Activated naive CD8-positive, alpha-beta T cell treated with anti-CD3 and anti-CD28 coated beads for 36 hours (primary cell): ENCODE results near the gene ABI3. TPM values are rescaled to one million over a fixed set of nuclear protein-coding genes. Genes with fewer than 3 reads are reported as not detected.
A peak's percentile ranks its signal among the peaks of the same experiment; 100 is the strongest.

Source experiments
- DNase-seq: peaks from one replicate; pipeline ENCODE4 v3.0.0; 2021
- H3K27ac Mint-ChIP-seq: one replicate; pipeline ENCODE4 v1.8.0; 2022; ENCODE audit warnings: mild to moderate bottlenecking, moderate library complexity, mixed read lengths
- H3K27me3 Mint-ChIP-seq: one replicate; pipeline ENCODE4 v1.8.0; 2022; ENCODE audit warnings: mild to moderate bottlenecking, mixed read lengths
- H3K36me3 Mint-ChIP-seq: one replicate; pipeline ENCODE4 v1.8.0; 2021; ENCODE audit warnings: mild to moderate bottlenecking, mixed read lengths
- H3K4me1 Mint-ChIP-seq: one replicate; pipeline ENCODE4 v1.8.0; 2021; ENCODE audit warnings: mixed read lengths
- H3K4me3 Mint-ChIP-seq: one replicate; pipeline ENCODE4 v1.8.0; 2022; ENCODE audit warnings: mild to moderate bottlenecking, moderate library complexity, mixed read lengths
- H3K9me3 Mint-ChIP-seq: one replicate; pipeline ENCODE4 v1.8.0; 2022; ENCODE audit warnings: mixed read lengths
- total RNA-seq, 2 experiments: library from RNA; stranded (reverse); gene quantifications; one replicate each; pipeline ENCODE4 v1.2.3, GENCODE V29; 2021

ABI3 gene
- total RNA-seq, 2 experiments from 2014 or later, result 54.9 to 55.5 TPM

DNA sequence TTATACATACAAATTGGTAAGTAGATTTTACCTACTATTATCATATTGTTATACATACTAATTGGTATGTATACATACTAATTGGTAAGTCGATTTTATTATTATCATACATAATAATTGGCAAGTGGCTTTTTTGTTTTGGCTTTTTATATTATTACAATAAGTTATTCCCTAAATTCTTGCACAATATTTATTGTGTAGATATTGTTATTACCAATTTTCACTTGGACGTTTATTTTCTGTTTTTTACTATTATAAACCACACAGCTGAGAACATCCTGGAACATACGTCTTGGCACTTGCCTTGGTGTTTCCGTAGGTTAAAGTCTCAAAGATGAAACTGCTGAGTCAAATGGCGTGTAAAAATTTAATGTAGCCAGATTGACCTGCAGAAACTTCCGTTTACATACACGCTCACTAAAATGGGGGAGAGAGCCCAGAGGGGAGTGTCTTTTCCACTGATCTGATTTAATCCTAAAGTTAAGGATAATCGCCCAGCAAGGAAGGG lies 19.0 kb upstream of the ABI3 start:
- H3K4me3 Mint-ChIP-seq, result peak overlapping the region; percentile 86
- H3K27ac Mint-ChIP-seq, result peak overlapping the region; percentile 94
- H3K27me3 Mint-ChIP-seq, result peaks cover 10% of the 10 kb centered on the region
- no peak for DNase-seq
- H3K36me3 Mint-ChIP-seq, result no peaks in the 10 kb centered on the region
- no peaks in the 10 kb centered on the region for H3K9me3 Mint-ChIP-seq
- peaks cover 41% of the 10 kb centered on the region for H3K4me1 Mint-ChIP-seq

- Mint-ChIP-seq H3K4me3 (peak overlapping the region; percentile 86), H3K27me3 (peaks cover 10% of the 10 kb centered on the region), H3K9me3 (no peaks in the 10 kb centered on the region), H3K4me1 (peaks cover 41% of the 10 kb centered on the region), H3K36me3 (no peaks in the 10 kb centered on the region), H3K27ac (peak overlapping the region; percentile 94)
- peak; percentile 83 for DNase-seq
Measured at GRCh38 chr17:49191917-49192741, 18.4 kb upstream of the ABI3 start.

GRCh38 chr17:49193513-49194296 lies 16.8 kb upstream of the ABI3 start:
- Mint-ChIP-seq H3K9me3 (no peaks in the 10 kb centered on the region), H3K27ac (peak overlapping the region; percentile 94), H3K27me3 (peaks cover 10% of the 10 kb centered on the region), H3K4me3 (peak overlapping the region; percentile 86), H3K4me1 (peaks cover 41% of the 10 kb centered on the region), H3K36me3 (no peaks in the 10 kb centered on the region)
- DNase-seq, result no peak

DNA sequence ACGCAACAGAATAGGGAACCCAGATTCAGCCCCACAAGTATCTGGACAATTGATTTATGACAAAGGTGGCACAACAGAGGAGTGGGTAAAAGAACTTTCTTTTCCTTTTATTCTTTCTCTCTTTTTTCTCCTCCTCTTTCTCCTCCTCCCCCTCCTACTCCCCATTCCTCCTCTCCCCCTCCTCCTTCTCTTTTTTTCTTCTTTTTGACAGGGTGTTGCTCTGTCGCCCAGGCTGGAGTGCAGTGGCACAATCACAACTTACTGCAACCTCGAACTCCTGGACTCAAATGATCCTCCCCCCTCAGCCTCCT lies 16.3 kb upstream of the ABI3 start:
- DNase-seq, result no peak
- Mint-ChIP-seq H3K36me3 (no peaks in the 10 kb centered on the region), H3K4me3 (peak overlapping the region; percentile 47), H3K27me3 (peaks cover 10% of the 10 kb centered on the region), H3K4me1 (peaks cover 41% of the 10 kb centered on the region), H3K27ac (no peak overlapping the region), H3K9me3 (no peaks in the 10 kb centered on the region)

GRCh38 chr17:49195751-49196150 lies 14.8 kb upstream of the ABI3 start:
- Mint-ChIP-seq H3K27me3 (peaks cover 10% of the 10 kb centered on the region), H3K4me3 (no peak overlapping the region), H3K27ac (peak overlapping the region; percentile 9), H3K4me1 (peaks cover 39% of the 10 kb centered on the region), H3K9me3 (no peaks in the 10 kb centered on the region), H3K36me3 (no peaks in the 10 kb centered on the region)
- no peak for DNase-seq

DNA sequence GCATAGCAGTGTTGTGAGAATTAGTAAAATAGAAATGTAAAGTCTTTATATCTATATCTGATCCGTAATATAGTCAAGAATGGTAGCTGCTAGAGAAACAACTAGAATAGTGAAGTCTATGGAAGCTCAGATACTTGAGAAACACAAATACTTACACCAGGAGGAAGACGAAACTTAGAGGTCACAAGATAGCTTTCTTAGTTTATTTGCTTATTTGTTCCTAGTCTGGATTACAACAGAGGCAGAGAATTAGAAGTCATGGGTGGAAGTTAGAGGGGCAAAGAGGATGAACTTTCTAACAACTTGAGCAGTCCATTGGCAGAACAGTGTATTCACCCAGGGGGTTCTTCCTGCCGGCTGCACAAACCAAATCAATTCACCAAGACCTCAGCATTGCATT lies 14.0 kb upstream of the ABI3 start:
- no peaks in the 10 kb centered on the region for H3K9me3 Mint-ChIP-seq
- H3K4me1 Mint-ChIP-seq, result peaks cover 36% of the 10 kb centered on the region
- DNase-seq, result no peak
- H3K27ac Mint-ChIP-seq, result no peak overlapping the region
- H3K27me3 Mint-ChIP-seq, result peaks cover 10% of the 10 kb centered on the region
- H3K4me3 Mint-ChIP-seq, result no peak overlapping the region
- H3K36me3 Mint-ChIP-seq, result no peaks in the 10 kb centered on the region

DNA sequence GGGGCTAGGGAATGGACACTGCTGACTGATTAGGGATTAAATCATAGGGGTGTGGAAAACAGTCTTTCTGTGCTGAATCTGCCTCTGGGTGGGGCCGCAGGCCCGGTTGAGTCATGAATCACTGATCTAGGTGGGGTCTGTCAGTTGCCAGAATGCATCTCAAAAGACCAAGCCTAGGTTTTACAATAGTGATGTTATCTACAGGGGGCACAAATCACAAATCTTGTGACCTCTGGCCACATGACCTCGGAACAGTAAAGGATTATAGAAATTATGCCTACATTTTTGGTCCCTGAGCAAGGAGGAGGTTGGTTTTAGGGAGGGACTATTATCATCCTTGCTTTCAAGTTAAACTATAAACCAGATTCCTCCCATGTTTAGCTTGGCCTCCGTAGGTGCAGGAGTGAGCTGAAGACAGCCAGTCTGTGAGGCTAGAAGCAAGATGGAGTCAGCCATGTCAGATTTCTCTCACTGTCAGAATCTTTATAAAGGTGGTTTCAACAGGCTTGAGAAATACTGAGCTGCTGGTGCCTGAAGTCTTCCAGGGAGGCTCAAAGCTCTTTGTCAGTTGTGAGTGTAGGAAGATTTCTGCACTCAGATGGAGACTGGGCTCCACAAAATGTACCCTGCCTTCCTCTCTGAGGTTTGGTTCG lies 13.0 kb upstream of the ABI3 start:
- no peak for DNase-seq
- H3K27ac Mint-ChIP-seq, result no peak overlapping the region

DNA sequence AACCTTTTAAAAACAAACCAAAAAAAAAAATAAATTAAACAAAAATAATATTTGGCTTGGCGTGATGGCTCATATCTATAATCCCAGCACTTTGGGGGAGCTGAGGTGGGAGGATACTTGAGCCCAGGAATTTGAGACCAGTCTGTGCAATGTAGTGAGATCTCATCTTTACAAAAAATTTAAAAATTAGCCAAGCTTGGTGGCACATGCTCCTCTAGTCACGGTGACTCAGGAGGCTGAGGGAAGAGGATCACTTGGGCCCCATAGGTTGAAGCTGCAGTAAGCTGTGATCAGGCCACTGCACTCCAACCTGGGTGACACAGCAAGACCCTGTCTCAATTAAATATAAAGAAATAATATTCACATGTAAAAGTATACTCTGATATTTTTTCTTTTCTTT lies 12.3 kb upstream of the ABI3 start:
- DNase-seq, result no peak
- H3K27ac Mint-ChIP-seq, result no peak overlapping the region
- no peaks in the 10 kb centered on the region for H3K27me3 Mint-ChIP-seq

More for the DNA sequence above, 13.0 kb upstream of the ABI3 start:
- Mint-ChIP-seq H3K9me3 (no peaks in the 10 kb centered on the region), H3K4me3 (no peak overlapping the region), H3K27me3 (peaks cover 3% of the 10 kb centered on the region), H3K36me3 (peaks cover 5% of the 10 kb centered on the region), H3K4me1 (peaks cover 28% of the 10 kb centered on the region)

GRCh38 chr17:49200423-49201083 lies 10.0 kb upstream of the ABI3 start:
- H3K9me3 Mint-ChIP-seq, result no peaks in the 10 kb centered on the region
- DNase-seq, result no peak
- peaks cover 5% of the 10 kb centered on the region for H3K4me1 Mint-ChIP-seq
- H3K27me3 Mint-ChIP-seq, result no peaks in the 10 kb centered on the region
- no peak overlapping the region for H3K27ac Mint-ChIP-seq
- peaks cover 6% of the 10 kb centered on the region for H3K36me3 Mint-ChIP-seq
- no peak overlapping the region for H3K4me3 Mint-ChIP-seq

More for the DNA sequence above, 12.3 kb upstream of the ABI3 start:
- H3K4me1 Mint-ChIP-seq, result peaks cover 23% of the 10 kb centered on the region
- no peak overlapping the region for H3K4me3 Mint-ChIP-seq
- H3K9me3 Mint-ChIP-seq, result no peaks in the 10 kb centered on the region
- peaks cover 6% of the 10 kb centered on the region for H3K36me3 Mint-ChIP-seq

- no peak for DNase-seq
- Mint-ChIP-seq H3K36me3 (peaks cover 7% of the 10 kb centered on the region), H3K9me3 (no peaks in the 10 kb centered on the region), H3K4me1 (no peaks in the 10 kb centered on the region), H3K27me3 (no peaks in the 10 kb centered on the region), H3K4me3 (no peak overlapping the region), H3K27ac (no peak overlapping the region)
Measured at GRCh38 chr17:49201481-49201927, 9.0 kb upstream of the ABI3 start.

GRCh38 chr17:49203796-49204195 lies 6.7 kb upstream of the ABI3 start:
- DNase-seq, result no peak
- Mint-ChIP-seq H3K27ac (no peak overlapping the region), H3K9me3 (no peaks in the 10 kb centered on the region), H3K4me1 (peaks cover 3% of the 10 kb centered on the region), H3K36me3 (peaks cover 12% of the 10 kb centered on the region), H3K27me3 (no peaks in the 10 kb centered on the region), H3K4me3 (no peak overlapping the region)

GRCh38 chr17:49204516-49204915 lies 6.0 kb upstream of the ABI3 start:
- Mint-ChIP-seq H3K4me1 (peaks cover 10% of the 10 kb centered on the region), H3K9me3 (no peaks in the 10 kb centered on the region), H3K27ac (no peak overlapping the region), H3K4me3 (no peak overlapping the region), H3K27me3 (no peaks in the 10 kb centered on the region), H3K36me3 (peaks cover 12% of the 10 kb centered on the region)
- DNase-seq, result no peak

- Mint-ChIP-seq H3K36me3 (peaks cover 29% of the 10 kb centered on the region), H3K27me3 (no peaks in the 10 kb centered on the region), H3K4me1 (peaks cover 40% of the 10 kb centered on the region), H3K27ac (peak overlapping the region; percentile 95), H3K4me3 (peak overlapping the region; percentile 94), H3K9me3 (no peaks in the 10 kb centered on the region)
- no peak for DNase-seq
Measured at GRCh38 chr17:49209061-49209571, 1.4 kb upstream of the ABI3 start.

DNA sequence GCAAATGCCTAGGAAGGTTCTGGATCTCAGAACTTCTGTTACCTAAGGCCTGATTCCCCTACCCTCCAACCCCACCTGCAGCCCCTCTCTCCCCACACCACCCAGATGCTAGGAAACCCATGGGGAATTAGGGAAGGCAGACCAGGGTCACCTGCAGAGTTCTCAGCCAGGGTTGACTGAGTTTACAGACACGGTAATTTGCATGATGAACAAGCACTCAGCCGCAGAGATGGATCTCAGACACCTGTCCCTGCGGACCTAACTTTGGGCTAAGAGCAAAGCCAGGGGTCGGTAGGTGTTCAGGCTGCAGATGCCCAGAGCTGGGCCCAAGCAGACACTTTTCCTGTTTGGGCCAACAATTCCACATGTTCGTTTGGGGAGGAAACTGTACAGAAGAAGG lies 2.9 kb downstream of the ABI3 start:
- H3K4me1 Mint-ChIP-seq, result peaks cover 76% of the 10 kb centered on the region
- H3K4me3 Mint-ChIP-seq, result peak overlapping the region; percentile 94
- no peaks in the 10 kb centered on the region for H3K27me3 Mint-ChIP-seq
- H3K36me3 Mint-ChIP-seq, result peaks cover 53% of the 10 kb centered on the region
- DNase-seq, result no peak
- H3K9me3 Mint-ChIP-seq, result peaks cover 1% of the 10 kb centered on the region
- peak overlapping the region; percentile 79 for H3K27ac Mint-ChIP-seq
